Endothelial cell of umbilical vein (primary cell): Measurements from ENCODE around the gene PSMG2. TPM values are rescaled to one million over a fixed set of nuclear protein-coding genes. Genes with fewer than 3 reads are reported as not detected.

Experiments used
- BruUV-seq: library from RNA; stranded (reverse); fragments of 400-500 nt; replicated peaks from 2 replicates; lab custom pipeline; 2021; lab: Mats Ljungman, UMichigan
- CTCF ChIA-PET: fragments of 300-600, 350-600 bp; sonication (Branson Sonifier 250); formaldehyde crosslinking; loops from one replicate; lab custom pipeline; 2021; ENCODE audit warnings: antibody characterized with exemption, inconsistent platforms; lab: Charles Lee
- POLR2A ChIA-PET: fragments of 300-600, 350-600 bp; sonication (Branson Sonifier 250); formaldehyde crosslinking; loops from one replicate; lab custom pipeline; 2021; ENCODE audit warnings: antibody characterized with exemption, inconsistent platforms; lab: Charles Lee
- DNase-seq: peaks from one replicate; pipeline ENCODE4 v3.0.0-alpha.2; 2011; ENCODE audit warnings: low read depth, low spot score
- FAIRE-seq: peaks from 2 replicates; lab custom pipeline; 2011; peaks lifted over from hg19 to GRCh38; lab: Jason Lieb, UNC
- H2AFZ ChIP-seq: 2 replicates; pipeline ENCODE4 v1.6.0; 2012; ENCODE audit warnings: low read depth, low read length, control low read depth, inconsistent platforms
- H3K27ac ChIP-seq: 2 replicates; pipeline ENCODE4 v1.5.1; 2011; ENCODE audit warnings: low read depth, mild to moderate bottlenecking, control low read depth, low read length, moderate library complexity; ENCODE audit not compliant: insufficient read depth
- H3K27me3 ChIP-seq, 2 experiments: 2 replicates each; pipeline versions ENCODE4 v1.6.0 to v1.6.1; 2011; ENCODE audit warnings: low read length in 2 of 2, mixed read lengths in 1 of 2; ENCODE audit not compliant: control insufficient read depth in 2 of 2, insufficient read depth in 2 of 2
- H3K36me3 ChIP-seq, 2 experiments: 2 replicates in 1 of 2; 3 replicates in 1 of 2; pipeline ENCODE4 v1.5.1; 2011; ENCODE audit warnings: low read length in 2 of 2, mild to moderate bottlenecking in 1 of 2, moderate library complexity in 1 of 2; ENCODE audit not compliant: control insufficient read depth in 2 of 2, insufficient read depth in 2 of 2; ENCODE audit errors: extremely low read depth in 1 of 2
- H3K4me1 ChIP-seq: 3 replicates; pipeline ENCODE4 v1.5.1; 2011; ENCODE audit warnings: mild to moderate bottlenecking, low read length; ENCODE audit not compliant: control insufficient read depth, insufficient read depth; ENCODE audit errors: extremely low read depth
- H3K4me2 ChIP-seq: 2 replicates; pipeline ENCODE4 v1.6.1; 2011; ENCODE audit warnings: low read length, control low read depth, mixed read lengths; ENCODE audit not compliant: insufficient read depth
- H3K4me3 ChIP-seq, 3 experiments: fragments of 200-600 bp in 1 of 3; sonication (generic), shearing (Covaris generic) in 1 of 3; replicated peaks in 1 of 3; 2 replicates each; pipeline ENCODE4 v1.5.1; 2011 to 2016; ENCODE audit warnings: control low read depth in 3 of 3, low read length in 3 of 3, mild to moderate bottlenecking in 2 of 3, inconsistent platforms in 1 of 3, low read depth in 1 of 3, moderate library complexity in 1 of 3; ENCODE audit not compliant: insufficient read depth in 1 of 3
- H3K79me2 ChIP-seq: 2 replicates; pipeline ENCODE4 v1.6.0; 2012; ENCODE audit warnings: low read length, inconsistent platforms; ENCODE audit not compliant: control insufficient read depth, insufficient read depth
- H3K9ac ChIP-seq: replicated peaks from 2 replicates; pipeline ENCODE3; 2011; ENCODE audit warnings: low read length, control low read depth; ENCODE audit not compliant: insufficient read depth; ENCODE audit errors: extremely low read depth
- H3K9me1 ChIP-seq: replicated peaks from 3 replicates; pipeline ENCODE4 v1.6.0; 2011; ENCODE audit warnings: mild to moderate bottlenecking, low read length; ENCODE audit not compliant: control insufficient read depth, insufficient read depth; ENCODE audit errors: extremely low read depth
- H3K9me3 ChIP-seq: replicated peaks from 2 replicates; pipeline ENCODE4 v1.5.1; 2012; ENCODE audit warnings: low read length, inconsistent platforms; ENCODE audit not compliant: control insufficient read depth, insufficient read depth
- H4K20me1 ChIP-seq: replicated peaks from 2 replicates; pipeline ENCODE3; 2011; ENCODE audit warnings: mild to moderate bottlenecking, low read length; ENCODE audit not compliant: control insufficient read depth, insufficient read depth; ENCODE audit errors: extremely low read depth
- CTCF ChIP-seq, 2 donors: IDR thresholded peaks; 1 replicate in 1 of 2; 2 replicates in 1 of 2; pipeline ENCODE4 v1.5.1; 2011; ENCODE audit warnings: low read length in 2 of 2, mild to moderate bottlenecking in 2 of 2, moderate library complexity in 2 of 2, control low read depth in 1 of 2, inconsistent platforms in 1 of 2, low read depth in 1 of 2; ENCODE audit not compliant: insufficient read depth in 1 of 2; ENCODE audit errors: extremely low read depth in 1 of 2
- EZH2 ChIP-seq: IDR thresholded peaks from 2 replicates; pipeline ENCODE4 v1.6.1; 2012; ENCODE audit warnings: borderline replicate concordance, low read depth, mild to moderate bottlenecking, moderate library complexity, low read length, inconsistent platforms; ENCODE audit not compliant: severe bottlenecking
- GATA2 ChIP-seq: IDR thresholded peaks from 2 replicates; pipeline ENCODE4 v1.7.0; 2011; ENCODE audit warnings: low read depth, mild to moderate bottlenecking, moderate library complexity, mixed read lengths, low read length; ENCODE audit not compliant: insufficient read length, insufficient read depth
- JUN ChIP-seq: IDR thresholded peaks from 2 replicates; pipeline ENCODE4 v1.6.1; 2011; ENCODE audit warnings: borderline replicate concordance, low read depth; ENCODE audit not compliant: insufficient read length, insufficient read depth
- dilution Hi-C: fragments of 300-500 bp; cut with MboI; formaldehyde crosslinking; loops from one replicate; pipeline ENCODE4 v1.15.0; 2019; ENCODE audit warnings: low sequenced_read_pairs; ENCODE audit not compliant: extremely low pct_ligation_motif_present
- intact Hi-C: fragments of 100-400 bp; cut with micrococcal nuclease; formaldehyde crosslinking; loops from one replicate; pipeline ENCODE4 v1.10.0; 2022
- polyA plus RNA-seq, 4 experiments: library from polyadenylated mRNA; depleted of rRNA in 3 of 4; stranded (reverse) in 3 of 4; unstranded in 1 of 4; fragments of >200 nt; gene quantifications; 2 replicates each; pipeline versions ENCODE4 v1.2.1 to v1.2.3, GENCODE V29; 2011 to 2012; ENCODE audit warnings: missing spikeins in 1 of 4
- total RNA-seq: library from RNA; stranded (reverse); gene quantifications from 2 replicates; pipeline ENCODE4 v1.2.3, GENCODE V29; 2021

PSMG2 gene
- total and polyA plus RNA-seq, 2 donors (not counting 3 experiments of a cell fraction or from before 2014, with no cell fraction given) = 42.0 to 71.0 TPM

- Histone ChIP-seq H3K9me1 (no peaks in the 10 kb centered on the region), H3K4me3 (no peak overlapping the region), H3K27me3 (peaks cover 0 to 2% of the 10 kb centered on the region in 2 experiments), H3K27ac (no peak overlapping the region), H4K20me1 (no peaks in the 10 kb centered on the region), H3K9ac (no peak overlapping the region), H3K4me2 (no peak overlapping the region), H3K4me1 (no peaks in the 10 kb centered on the region), H3K9me3 (no peaks in the 10 kb centered on the region), H3K36me3 (no peaks in the 10 kb centered on the region), H3K79me2 (no peaks in the 10 kb centered on the region), H2AFZ (no peak overlapping the region)
- dilution Hi-C loops = no loop called here
- FAIRE-seq = no peak
- intact Hi-C loops = no loop called here
- POLR2A ChIA-PET = no interaction called here
- DNase-seq = no peak
- no TSS peak for BruUV-seq
- TF ChIP-seq JUN (no peak), EZH2 (no peak), CTCF (IDR thresholded peaks at IDR 0.05; ENCODE audit: extremely low read depth in 1 of 2, insufficient read depth in 1 of 2, low read depth in 1 of 2, low read length in 2 of 2) (no peak), GATA2 (no peak)
- CTCF ChIA-PET = interaction anchor here (0.9 to 2.3 kb wide), 2 partner anchors 185 to 410 kb away, joined by 4 to 8 read pairs; no protein-coding TSS in a partner anchor
Observed at GRCh38 chr18:12749121-12749520, 46.3 kb downstream of the PSMG2 start.
